LNCAP (cell line): ENCODE measurements around the gene GLI2.

Experiments used
- TF ChIP-seq, protein P1 (sequence below): fragments of 450-650 bp; IDR thresholded peaks from 2 replicates; pipeline ENCODE4 v1.5.1; 2017; ENCODE audit warnings: mild to moderate bottlenecking

The GLI2 gene

DNA sequence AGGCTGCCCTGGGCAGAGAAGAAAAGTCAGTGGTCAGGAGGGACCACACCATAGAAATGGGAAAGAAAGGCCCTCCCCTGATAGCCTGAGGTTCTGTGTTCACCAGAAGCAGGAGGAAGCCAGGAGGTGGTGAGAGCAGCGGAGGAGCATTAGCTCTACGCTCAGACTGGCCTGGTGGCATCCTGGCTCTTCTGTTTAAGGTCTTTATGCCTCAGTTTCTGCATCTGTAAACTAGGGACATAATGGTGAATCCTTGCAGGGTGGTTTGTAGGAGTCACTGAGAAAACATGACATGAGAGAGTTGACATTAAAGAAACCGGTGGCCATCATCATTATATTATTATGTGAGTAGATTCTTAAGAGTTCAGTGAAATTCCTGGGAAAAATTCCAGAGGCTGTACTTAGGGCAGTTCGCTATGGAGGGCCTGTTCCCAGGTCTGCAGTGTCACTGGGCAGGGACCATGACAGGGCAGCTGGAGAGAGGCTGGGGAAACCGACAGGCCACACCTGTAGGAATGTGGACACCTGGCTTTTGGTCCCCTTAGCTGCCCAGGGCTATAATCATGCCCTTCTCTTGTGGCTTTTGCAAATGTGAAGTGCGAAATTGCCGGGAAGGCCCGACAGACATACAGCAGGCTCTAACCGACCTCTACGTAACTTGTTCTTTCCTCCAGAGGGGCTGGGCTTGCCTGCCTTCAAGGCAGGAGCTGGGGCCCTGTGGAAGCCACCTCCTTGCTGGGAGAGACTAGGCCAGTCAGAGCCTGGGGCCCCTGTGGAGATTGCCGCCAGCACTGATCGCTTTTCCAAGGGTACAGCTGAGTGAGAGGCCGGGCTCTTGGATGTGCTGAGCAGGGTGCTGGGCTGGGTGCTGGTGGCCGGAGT, 31.0 kb downstream of the GLI2 start:
- TF ChIP-seq, protein P1, sequence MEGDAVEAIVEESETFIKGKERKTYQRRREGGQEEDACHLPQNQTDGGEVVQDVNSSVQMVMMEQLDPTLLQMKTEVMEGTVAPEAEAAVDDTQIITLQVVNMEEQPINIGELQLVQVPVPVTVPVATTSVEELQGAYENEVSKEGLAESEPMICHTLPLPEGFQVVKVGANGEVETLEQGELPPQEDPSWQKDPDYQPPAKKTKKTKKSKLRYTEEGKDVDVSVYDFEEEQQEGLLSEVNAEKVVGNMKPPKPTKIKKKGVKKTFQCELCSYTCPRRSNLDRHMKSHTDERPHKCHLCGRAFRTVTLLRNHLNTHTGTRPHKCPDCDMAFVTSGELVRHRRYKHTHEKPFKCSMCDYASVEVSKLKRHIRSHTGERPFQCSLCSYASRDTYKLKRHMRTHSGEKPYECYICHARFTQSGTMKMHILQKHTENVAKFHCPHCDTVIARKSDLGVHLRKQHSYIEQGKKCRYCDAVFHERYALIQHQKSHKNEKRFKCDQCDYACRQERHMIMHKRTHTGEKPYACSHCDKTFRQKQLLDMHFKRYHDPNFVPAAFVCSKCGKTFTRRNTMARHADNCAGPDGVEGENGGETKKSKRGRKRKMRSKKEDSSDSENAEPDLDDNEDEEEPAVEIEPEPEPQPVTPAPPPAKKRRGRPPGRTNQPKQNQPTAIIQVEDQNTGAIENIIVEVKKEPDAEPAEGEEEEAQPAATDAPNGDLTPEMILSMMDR: no peak

DNA sequence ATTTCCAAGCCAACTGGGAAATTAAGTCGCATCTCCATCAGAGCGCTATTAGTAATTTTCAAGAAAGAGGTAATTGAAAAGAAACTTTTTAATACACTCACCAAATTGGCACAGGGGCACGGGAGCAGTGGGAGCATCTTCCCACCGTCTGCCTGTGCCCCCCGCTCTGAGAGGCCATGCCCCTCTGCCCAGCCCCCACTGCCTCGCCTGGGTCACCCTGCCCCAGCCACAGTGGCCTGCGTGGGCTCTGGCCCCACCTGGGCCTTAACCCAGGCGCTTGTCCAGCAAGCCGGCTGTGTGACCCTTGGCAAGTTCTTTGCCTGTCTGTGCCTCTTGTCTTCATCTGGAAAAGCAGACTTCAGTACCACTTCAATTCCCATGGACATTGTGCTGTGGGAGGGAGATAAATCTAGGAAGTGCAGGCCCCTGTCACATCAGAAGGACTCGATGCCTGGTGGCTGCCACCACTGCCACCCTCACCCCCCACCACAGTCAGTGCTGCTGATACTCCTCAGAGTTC, 31.9 kb downstream of the GLI2 start:
- TF ChIP-seq, protein P1: no peak

DNA sequence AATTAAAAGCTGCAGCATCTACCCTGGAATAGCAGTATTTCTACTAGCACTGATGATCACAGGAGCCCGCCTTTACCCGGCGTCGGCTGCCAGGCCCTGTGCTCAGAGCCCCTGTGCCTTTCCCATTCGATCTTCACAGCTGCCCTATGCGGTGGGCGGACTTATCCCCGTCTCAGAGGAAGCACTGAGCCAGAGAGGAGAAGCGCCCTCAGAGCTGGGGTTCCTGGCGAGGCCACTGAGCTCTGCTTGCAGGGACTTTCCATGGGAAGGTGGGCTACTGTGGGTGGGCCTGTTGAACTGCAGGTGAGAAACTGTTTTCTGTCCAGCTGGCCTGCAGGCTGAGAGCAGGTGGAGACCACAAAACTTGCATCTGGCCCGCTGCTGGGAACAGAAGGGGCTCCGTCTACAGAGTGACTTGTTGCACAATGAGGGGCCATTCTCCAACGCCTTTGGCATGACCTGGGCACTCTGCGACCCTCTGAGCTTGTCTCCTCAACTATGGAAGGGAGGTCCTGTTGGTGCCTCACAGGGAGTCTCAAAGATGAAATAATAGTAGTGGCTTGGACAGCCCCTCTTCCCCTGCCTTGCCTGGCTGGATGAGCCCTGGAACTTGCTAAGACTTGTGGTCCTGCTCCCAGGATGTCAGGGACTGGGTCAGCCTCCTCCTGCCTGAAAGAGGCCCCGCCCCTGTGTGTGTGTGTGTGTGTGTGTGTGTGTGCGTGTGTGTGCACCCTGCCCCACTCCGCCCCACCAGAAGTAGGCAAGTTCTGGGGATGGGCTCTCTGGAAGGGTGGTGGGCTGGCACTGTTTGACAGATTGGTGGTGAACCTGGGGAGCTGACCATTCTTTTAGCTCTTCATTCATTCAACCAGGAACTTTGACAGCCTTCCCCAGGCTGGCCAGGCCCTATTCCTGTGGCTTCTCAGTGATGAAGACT, 32.7 kb downstream of the GLI2 start:
- TF ChIP-seq, protein P1: no peak

DNA sequence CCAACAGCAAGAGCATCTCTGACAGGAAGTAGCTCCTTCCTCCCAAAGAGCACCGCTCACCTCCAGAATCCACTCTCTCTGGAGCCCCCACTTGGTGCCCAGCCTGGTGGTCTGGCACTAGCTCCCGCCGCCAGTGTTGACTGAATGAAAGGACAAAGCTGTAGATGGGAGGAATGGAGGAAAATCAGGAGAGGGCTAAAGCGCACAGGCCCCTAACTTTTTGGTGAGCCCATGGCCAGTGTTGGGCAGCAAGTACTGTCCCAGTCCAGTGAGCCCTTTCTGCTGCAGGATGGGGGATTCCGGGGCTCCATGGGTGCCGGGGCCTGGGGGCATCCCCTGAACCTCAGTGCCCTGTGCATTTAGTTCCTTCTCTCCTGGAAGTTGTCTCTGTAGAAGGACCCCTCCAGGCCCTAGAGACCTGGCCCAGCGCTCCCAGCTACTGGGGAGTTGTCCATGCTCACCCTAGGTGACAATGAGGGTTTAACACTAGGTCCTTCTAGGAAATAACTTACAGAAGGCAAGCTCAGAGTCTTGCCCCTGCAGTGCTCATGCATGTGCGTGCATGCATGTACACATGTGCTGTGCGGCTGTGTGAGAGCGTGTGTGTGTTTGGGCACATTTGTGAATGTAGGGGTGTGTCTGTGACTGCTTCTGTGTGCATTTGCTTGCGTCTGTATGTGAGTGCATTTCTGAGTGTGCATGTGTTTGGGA, 33.6 kb downstream of the GLI2 start:
- TF ChIP-seq, protein P1: no peak

DNA sequence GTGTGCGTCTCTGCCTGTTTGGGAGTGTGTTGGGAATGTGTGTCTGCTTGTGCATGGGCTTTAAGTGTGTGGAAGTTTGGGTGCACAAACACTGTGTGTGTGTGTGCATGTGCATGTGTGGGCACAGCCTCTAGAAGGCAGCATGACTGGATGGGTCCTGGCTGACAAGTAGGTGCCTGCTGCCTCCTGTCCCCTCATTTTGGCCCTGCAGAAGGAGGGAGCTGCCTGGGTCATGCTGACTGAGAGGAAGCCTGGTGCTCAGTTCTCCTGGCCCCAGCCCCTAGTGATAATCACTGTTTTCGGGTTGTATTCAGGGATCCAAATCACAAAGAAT, 34.1 kb downstream of the GLI2 start:
- TF ChIP-seq, protein P1: no peak

DNA sequence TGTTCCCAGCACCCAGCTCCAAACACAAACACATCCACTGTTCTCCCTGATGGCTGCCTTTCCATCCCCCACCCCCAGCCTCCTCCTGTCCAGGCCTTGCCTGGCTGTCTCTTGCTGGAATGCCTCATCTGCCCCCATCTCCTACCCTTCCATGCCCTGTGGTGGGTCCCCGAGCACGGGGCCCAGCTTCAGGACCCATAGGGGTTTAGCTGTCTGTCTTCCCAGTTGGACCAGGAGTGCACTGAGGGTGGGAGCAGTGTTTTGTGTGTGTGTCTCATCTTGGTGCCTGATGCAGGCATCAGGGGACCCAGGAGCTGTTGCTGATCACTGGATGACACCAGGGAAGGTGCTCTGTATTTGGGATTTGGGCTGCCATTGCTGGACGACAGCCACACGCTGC, 34.5 kb downstream of the GLI2 start:
- TF ChIP-seq, protein P1: no peak

DNA sequence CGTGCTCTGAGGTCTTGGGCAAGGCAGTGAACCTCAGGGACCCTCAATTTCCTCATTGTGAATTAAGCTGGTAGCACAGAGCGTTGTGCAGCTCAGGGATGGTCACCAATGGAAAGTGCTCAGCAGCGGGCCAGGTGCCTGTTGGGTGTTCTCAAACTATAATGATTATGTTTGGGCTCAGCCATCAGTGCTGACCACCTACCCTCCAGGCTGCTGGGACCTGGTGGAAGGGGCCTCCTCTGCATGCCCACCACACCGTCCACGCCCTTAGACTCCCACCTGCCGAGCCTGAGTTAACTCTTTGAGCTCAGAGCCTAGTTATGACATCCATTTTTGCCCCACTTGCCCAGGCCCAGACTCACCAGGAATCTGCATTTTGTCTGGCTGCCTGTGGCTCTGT, 35.0 kb downstream of the GLI2 start:
- TF ChIP-seq, protein P1: no peak
